Measurements from ENCODE around the gene MEX3D.
"Not testable (repeated sequence)": the region's sequence is repeated elsewhere in the genome, so short reads cannot be mapped to it uniquely, and the experiment has no call there.

- not testable (repeated sequence) for TF ChIP-seq EZH2 (IDR thresholded peaks at IDR 0.05; ENCODE audit: low read depth, unreplicated experiment); CTCF (conservative IDR thresholded peaks at IDR 0.05; ENCODE audit: low read depth in 2 of 2); POLR2AphosphoS5 (IDR thresholded peaks at IDR 0.05; ENCODE audit: low read depth); EZH2phosphoT487 (IDR thresholded peaks at IDR 0.05; ENCODE audit: unreplicated experiment); ZNF114 (CRISPR knock-in tag; IDR thresholded peaks at IDR 0.05); REST (IDR thresholded peaks at IDR 0.05; ENCODE audit: unreplicated experiment)
These were observed 37.3 kb downstream of the MEX3D start for GRCh38 chr19:1530856-1531255.
